HepG2 (cell line): ENCODE results near the gene TAF1D. TPM values are rescaled to one million over a fixed set of nuclear protein-coding genes. Genes with fewer than 3 reads are reported as not detected.

Source experiments
- AGO1 ChIP-seq: fragments of 200-400 bp; formaldehyde crosslinking; IDR thresholded peaks from 2 replicates; pipeline ENCODE4 v1.6.1; 2017; ENCODE audit warnings: mild to moderate bottlenecking, low read depth, low read length, moderate library complexity; ENCODE audit not compliant: poor library complexity, severe bottlenecking
- AKAP8 ChIP-seq: sonication (generic); formaldehyde crosslinking; IDR thresholded peaks from 2 replicates; pipeline ENCODE4 v1.5.1; 2020; ENCODE audit warnings: mild to moderate bottlenecking, missing genetic modification reagents
- DBP ChIP-seq: sonication (generic); formaldehyde crosslinking; IDR thresholded peaks from 2 replicates; pipeline ENCODE4 v1.4.0; 2020; ENCODE audit warnings: missing genetic modification reagents; ENCODE audit errors: not compliant biosample characterization
- EP300 ChIP-seq, 3 experiments: sonication (generic) in 1 of 3; formaldehyde crosslinking in 1 of 3; IDR thresholded peaks; 2 replicates each; pipeline versions ENCODE4 v1.5.1 to v1.6.1; 2011 to 2020; ENCODE audit warnings: low read depth in 2 of 3, low read length in 2 of 3, borderline replicate concordance in 1 of 3, improper control_type of control experiment in 1 of 3, mild to moderate bottlenecking in 1 of 3, missing genetic modification reagents in 1 of 3, moderate library complexity in 1 of 3
- HES4 ChIP-seq: sonication (generic); formaldehyde crosslinking; IDR thresholded peaks from 2 replicates; pipeline ENCODE4 v1.9.0; 2021; ENCODE audit warnings: mild to moderate bottlenecking, missing genetic modification reagents, borderline replicate concordance
- MIER2 ChIP-seq: IDR thresholded peaks from 2 replicates; pipeline ENCODE4 v1.6.1; 2016; ENCODE audit warnings: missing biosample characterization, missing genetic modification reagents
- PATZ1 ChIP-seq: sonication (generic); formaldehyde crosslinking; IDR thresholded peaks from 2 replicates; pipeline ENCODE4 v1.4.0; 2020; ENCODE audit warnings: missing genetic modification reagents
- REXO4 ChIP-seq: sonication (generic); formaldehyde crosslinking; IDR thresholded peaks from 2 replicates; pipeline ENCODE4 v1.8.0; 2022; ENCODE audit warnings: missing genetic modification reagents, mild to moderate bottlenecking, borderline replicate concordance
- SMARCC2 ChIP-seq: fragments of 450-650 bp; IDR thresholded peaks from 2 replicates; pipeline ENCODE4 v1.6.1; 2017; ENCODE audit warnings: antibody characterized with exemption, mild to moderate bottlenecking
- SRSF4 ChIP-seq: fragments of 200-400 bp; formaldehyde crosslinking; IDR thresholded peaks from one replicate; pipeline ENCODE4 v1.6.1; 2018; ENCODE audit warnings: mild to moderate bottlenecking, low read depth, low read length, moderate library complexity; ENCODE audit not compliant: poor library complexity, severe bottlenecking
- TEAD2 ChIP-seq: sonication (generic); formaldehyde crosslinking; IDR thresholded peaks from 2 replicates; pipeline ENCODE4 v1.9.0; 2021; ENCODE audit warnings: missing genetic modification reagents
- ZFP1 ChIP-seq: IDR thresholded peaks from 2 replicates; pipeline ENCODE4 v1.6.1; 2016
- ZNF180 ChIP-seq: sonication (generic); formaldehyde crosslinking; IDR thresholded peaks from 2 replicates; pipeline ENCODE4 v1.4.0; 2020; ENCODE audit warnings: low read depth, missing genetic modification reagents, borderline replicate concordance
- ZNF256 ChIP-seq: sonication (generic); formaldehyde crosslinking; conservative IDR thresholded peaks from 2 replicates; pipeline ENCODE4 v1.4.0; 2020; ENCODE audit warnings: missing genetic modification reagents
- ZNF496 ChIP-seq: sonication (generic); formaldehyde crosslinking; IDR thresholded peaks from 2 replicates; pipeline ENCODE4 v1.8.1; 2023; ENCODE audit warnings: mild to moderate bottlenecking, moderate library complexity, missing genetic modification reagents; ENCODE audit not compliant: insufficient replicate concordance
- ZNF563 ChIP-seq: sonication (generic); formaldehyde crosslinking; IDR thresholded peaks from 2 replicates; pipeline ENCODE4 v1.8.0; 2022; ENCODE audit warnings: mild to moderate bottlenecking, moderate library complexity, missing genetic modification reagents
- ZNF782 ChIP-seq: sonication (generic); formaldehyde crosslinking; IDR thresholded peaks from 2 replicates; pipeline ENCODE4 v1.4.0; 2020; ENCODE audit warnings: missing genetic modification reagents, mild to moderate bottlenecking, borderline replicate concordance
- polyA plus RNA-seq, 8 experiments: library from polyadenylated mRNA; depleted of rRNA in 3 of 8; stranded (reverse) in 7 of 8; unstranded in 1 of 8; fragments of >200 nt; fragmentation: Illumina TruSeq in 4 of 8; extraction: Trizol in 4 of 8; gene quantifications; 2 replicates each; pipeline versions ENCODE4 v1.2.1 to v1.2.3, GENCODE V29; 2011 to 2016; ENCODE audit warnings: low read depth in 4 of 8, missing spikeins in 1 of 8, mixed read lengths in 1 of 8; ENCODE audit not compliant: insufficient read depth in 1 of 8
- total RNA-seq, 5 experiments: library from RNA; depleted of rRNA; stranded (reverse); fragments of >200 nt; fragmentation: Illumina TruSeq; extraction: Trizol; gene quantifications; 2 replicates each; pipeline ENCODE4 v1.2.3, GENCODE V29; 2016; ENCODE audit warnings: low read depth in 1 of 5
- TF ChIP-seq, protein P1 (sequence below): sonication (generic); formaldehyde crosslinking; IDR thresholded peaks from 2 replicates; pipeline ENCODE4 v1.9.0; 2022; ENCODE audit warnings: low read depth, missing genetic modification reagents
- TF ChIP-seq, protein P2 (sequence below): IDR thresholded peaks from 2 replicates; pipeline ENCODE4 v1.6.1; 2016; ENCODE audit warnings: missing compliant biosample characterization, missing genetic modification reagents, borderline replicate concordance
- TF ChIP-seq, protein P3 (sequence below): sonication (generic); formaldehyde crosslinking; IDR thresholded peaks from 2 replicates; pipeline ENCODE4 v1.4.0; 2020; ENCODE audit warnings: missing genetic modification reagents

TAF1D gene
- total and polyA plus RNA-seq, 2 of the 13 experiments (the other 11 are each of a cell fraction or from before 2014, with no cell fraction given) = 132 to 207 TPM

DNA sequence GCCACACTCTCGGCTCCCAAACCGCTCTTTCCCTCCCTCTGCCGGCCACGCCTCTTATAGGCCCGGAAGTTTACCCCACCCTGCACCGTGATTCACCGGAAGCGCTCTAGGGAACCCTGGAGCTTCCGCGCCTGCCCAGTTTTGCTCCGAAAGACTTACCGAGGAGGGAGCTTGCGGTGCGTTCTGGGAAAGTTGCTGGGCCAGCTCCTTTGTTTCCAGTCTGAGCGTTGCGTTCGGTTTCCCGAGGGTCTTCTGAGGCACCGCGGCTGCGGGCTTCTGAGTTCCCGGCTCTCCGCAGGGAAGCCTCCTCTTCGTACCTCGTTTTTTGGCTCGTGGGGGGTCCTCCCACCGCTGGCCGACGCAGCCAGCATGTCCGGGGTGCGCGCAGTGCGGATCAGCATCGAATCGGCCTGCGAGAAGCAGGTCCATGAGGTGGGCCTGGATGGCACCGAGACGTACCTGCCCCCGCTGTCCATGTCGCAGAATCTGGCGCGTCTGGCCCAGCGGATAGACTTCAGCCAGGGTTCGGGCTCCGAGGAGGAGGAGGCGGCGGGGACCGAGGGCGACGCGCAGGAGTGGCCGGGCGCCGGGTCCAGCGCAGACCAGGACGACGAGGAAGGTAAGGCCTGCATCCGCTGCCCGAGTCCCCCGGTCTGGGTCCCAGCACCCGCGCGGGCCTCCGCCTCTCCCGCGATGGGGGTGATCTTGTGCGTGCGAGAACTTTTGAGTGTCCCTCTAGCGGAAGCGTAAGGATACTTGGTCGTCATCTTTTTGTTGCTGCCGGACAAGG, 43.0 kb upstream of the TAF1D start, which contains the start of gene MED17 (continued):
- TF ChIP-seq, protein P1, sequence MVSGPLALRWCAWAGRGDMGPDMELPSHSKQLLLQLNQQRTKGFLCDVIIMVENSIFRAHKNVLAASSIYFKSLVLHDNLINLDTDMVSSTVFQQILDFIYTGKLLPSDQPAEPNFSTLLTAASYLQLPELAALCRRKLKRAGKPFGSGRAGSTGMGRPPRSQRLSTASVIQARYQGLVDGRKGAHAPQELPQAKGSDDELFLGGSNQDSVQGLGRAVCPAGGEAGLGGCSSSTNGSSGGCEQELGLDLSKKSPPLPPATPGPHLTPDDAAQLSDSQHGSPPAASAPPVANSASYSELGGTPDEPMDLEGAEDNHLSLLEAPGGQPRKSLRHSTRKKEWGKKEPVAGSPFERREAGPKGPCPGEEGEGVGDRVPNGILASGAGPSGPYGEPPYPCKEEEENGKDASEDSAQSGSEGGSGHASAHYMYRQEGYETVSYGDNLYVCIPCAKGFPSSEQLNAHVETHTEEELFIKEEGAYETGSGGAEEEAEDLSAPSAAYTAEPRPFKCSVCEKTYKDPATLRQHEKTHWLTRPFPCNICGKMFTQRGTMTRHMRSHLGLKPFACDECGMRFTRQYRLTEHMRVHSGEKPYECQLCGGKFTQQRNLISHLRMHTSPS = no peak
- TF ChIP-seq ZNF563 (CRISPR knock-in tag) (peak; percentile 76; the same call in 1 of the 2 replicates), DBP (CRISPR knock-in tag) (no peak), REXO4 (CRISPR knock-in tag) (no peak), SRSF4 (no peak), ZNF782 (CRISPR knock-in tag) (peak; percentile 48; the same call in 1 of the 2 replicates), ZFP1 (CRISPR knock-in tag) (no peak), ZNF256 (no peak), MIER2 (no peak), AGO1 (no peak), PATZ1 (CRISPR knock-in tag) (no peak), TEAD2 (CRISPR knock-in tag) (no peak), HES4 (CRISPR knock-in tag) (0 out of 2 replicates have a peak, but pooled peaks have one; percentile 24), ZNF496 (CRISPR knock-in tag) (no peak), EP300 (IDR thresholded peaks at IDR 0.05; ENCODE audit: low read depth in 2 of 2, low read length in 2 of 2) (no peak), EP300 (CRISPR knock-in tag; IDR thresholded peaks at IDR 0.05; ENCODE audit: borderline replicate concordance) (no peak; the same call in 1 of the 2 replicates), AKAP8 (CRISPR knock-in tag) (no peak), SMARCC2 (no peak), ZNF180 (CRISPR knock-in tag) (no peak)
- TF ChIP-seq, protein P2, sequence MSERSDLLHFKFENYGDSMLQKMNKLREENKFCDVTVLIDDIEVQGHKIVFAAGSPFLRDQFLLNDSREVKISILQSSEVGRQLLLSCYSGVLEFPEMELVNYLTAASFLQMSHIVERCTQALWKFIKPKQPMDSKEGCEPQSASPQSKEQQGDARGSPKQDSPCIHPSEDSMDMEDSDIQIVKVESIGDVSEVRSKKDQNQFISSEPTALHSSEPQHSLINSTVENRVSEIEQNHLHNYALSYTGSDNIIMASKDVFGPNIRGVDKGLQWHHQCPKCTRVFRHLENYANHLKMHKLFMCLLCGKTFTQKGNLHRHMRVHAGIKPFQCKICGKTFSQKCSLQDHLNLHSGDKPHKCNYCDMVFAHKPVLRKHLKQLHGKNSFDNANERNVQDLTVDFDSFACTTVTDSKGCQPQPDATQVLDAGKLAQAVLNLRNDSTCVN (CRISPR knock-in tag) = no peak; the same call in 1 of the 2 replicates
- TF ChIP-seq, protein P3, sequence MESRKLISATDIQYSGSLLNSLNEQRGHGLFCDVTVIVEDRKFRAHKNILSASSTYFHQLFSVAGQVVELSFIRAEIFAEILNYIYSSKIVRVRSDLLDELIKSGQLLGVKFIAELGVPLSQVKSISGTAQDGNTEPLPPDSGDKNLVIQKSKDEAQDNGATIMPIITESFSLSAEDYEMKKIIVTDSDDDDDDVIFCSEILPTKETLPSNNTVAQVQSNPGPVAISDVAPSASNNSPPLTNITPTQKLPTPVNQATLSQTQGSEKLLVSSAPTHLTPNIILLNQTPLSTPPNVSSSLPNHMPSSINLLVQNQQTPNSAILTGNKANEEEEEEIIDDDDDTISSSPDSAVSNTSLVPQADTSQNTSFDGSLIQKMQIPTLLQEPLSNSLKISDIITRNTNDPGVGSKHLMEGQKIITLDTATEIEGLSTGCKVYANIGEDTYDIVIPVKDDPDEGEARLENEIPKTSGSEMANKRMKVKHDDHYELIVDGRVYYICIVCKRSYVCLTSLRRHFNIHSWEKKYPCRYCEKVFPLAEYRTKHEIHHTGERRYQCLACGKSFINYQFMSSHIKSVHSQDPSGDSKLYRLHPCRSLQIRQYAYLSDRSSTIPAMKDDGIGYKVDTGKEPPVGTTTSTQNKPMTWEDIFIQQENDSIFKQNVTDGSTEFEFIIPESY (CRISPR knock-in tag) = no peak
